22Rv1 (cell line): ENCODE data around the gene KRT40.
A peak's percentile ranks its signal among the peaks of the same experiment; 100 is the strongest.

Source experiments
- H3K27ac ChIP-seq: fragments of 450-650 bp; 2 replicates; pipeline ENCODE4 v1.5.1; 2017
- CTCF ChIP-seq: fragments of 450-650 bp; IDR thresholded peaks from 2 replicates; pipeline ENCODE4 v1.5.1; 2017; ENCODE audit warnings: mild to moderate bottlenecking
- ZFX ChIP-seq: fragments of 450-650 bp; IDR thresholded peaks from 2 replicates; pipeline ENCODE4 v1.6.1; 2017; ENCODE audit warnings: antibody characterized with exemption, borderline replicate concordance

KRT40 gene

GRCh38 chr17:40980596-40980995 is 3.5 kb downstream of the KRT40 start:
- H3K27ac ChIP-seq = no peak overlapping the region
- TF ChIP-seq ZFX = no peak
- no peak for TF ChIP-seq CTCF

- H3K27ac ChIP-seq = no peak overlapping the region
- no peak for TF ChIP-seq CTCF
- no peak for TF ChIP-seq ZFX
Observed at GRCh38 chr17:40980117-40980516, 4.0 kb downstream of the KRT40 start.

GRCh38 chr17:40978575-40979151 is 5.5 kb downstream of the KRT40 start:
- TF ChIP-seq CTCF = no peak
- TF ChIP-seq ZFX = no peak
- H3K27ac ChIP-seq = no peak overlapping the region

- no peak for TF ChIP-seq ZFX
- H3K27ac ChIP-seq = no peak overlapping the region
Observed at GRCh38 chr17:40975516-40975915, 8.6 kb downstream of the KRT40 start.

GRCh38 chr17:40974366-40974765 is 9.8 kb downstream of the KRT40 start:
- no peak overlapping the region for H3K27ac ChIP-seq
- TF ChIP-seq CTCF (no peak), ZFX (no peak)

GRCh38 chr17:40967582-40967981 is 16.5 kb downstream of the KRT40 start:
- H3K27ac ChIP-seq = no peak overlapping the region
- TF ChIP-seq CTCF (no peak), ZFX (no peak)

GRCh38 chr17:40966848-40967247 is 17.3 kb downstream of the KRT40 start, which contains the start of gene KRT39:
KRT39 (minus strand) TSS chr17:40966948; CDS start chr17:40966856, 92 bp downstream.
- no peak within 1 kb of the TSS for H3K27ac ChIP-seq
- TF ChIP-seq ZFX = no peak
- no peak for TF ChIP-seq CTCF

GRCh38 chr17:40963838-40964237 is 20.3 kb downstream of the KRT40 start:
- TF ChIP-seq ZFX (no peak), CTCF (peak; percentile 83)
- no peak overlapping the region for H3K27ac ChIP-seq
